NCI-H446 treated with DMSO at 0.1 percent for 48 hours (cell line): ENCODE measurements around the gene SERHL2.
"Not testable (repeated sequence)": the region's sequence is repeated elsewhere in the genome, so short reads cannot be mapped to it uniquely, and the experiment has no call there.

Experiments
- DNase-seq: peaks from one replicate; lab custom pipeline; 2025; lab: John Stamatoyannopoulos, UW

Gene SERHL2

DNA sequence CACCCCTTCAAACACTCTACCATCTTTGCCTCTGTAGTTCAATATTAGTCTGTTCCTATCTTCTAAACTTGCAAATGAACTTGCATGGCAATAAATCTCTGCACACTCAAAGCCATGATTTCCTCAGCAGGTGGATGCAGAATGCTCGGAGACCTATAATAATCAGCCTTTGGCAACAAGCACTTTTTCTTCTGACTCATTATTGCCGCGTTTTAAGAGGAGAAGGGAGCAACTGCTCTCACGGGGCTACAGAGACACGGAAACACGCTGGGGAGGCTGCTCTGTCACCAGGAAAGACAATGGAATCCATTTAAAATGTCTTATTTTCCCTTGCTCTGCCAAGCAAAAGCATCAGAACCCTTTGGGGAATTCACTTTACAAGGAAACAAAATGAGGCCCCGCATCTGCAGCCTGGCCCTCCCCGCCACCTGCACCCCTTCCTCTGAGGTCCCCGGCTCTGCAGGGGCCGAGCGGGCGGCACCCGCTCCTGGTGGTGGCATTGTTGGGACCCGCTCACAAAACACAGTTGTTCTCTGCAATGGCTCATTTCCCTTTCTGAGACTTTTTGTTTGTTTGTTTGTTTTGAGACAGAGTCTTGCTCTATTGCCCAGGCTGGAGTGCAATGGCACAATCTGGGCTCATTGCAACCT is 18.5 kb upstream of the SERHL2 start:
- DNase-seq: not testable (repeated sequence)

- DNase-seq: no peak
These were observed 17.6 kb upstream of the SERHL2 start for GRCh38 chr22:42536166-42536565.

- not testable (repeated sequence) for DNase-seq
These were observed 17.1 kb upstream of the SERHL2 start for GRCh38 chr22:42536634-42537033.

DNA sequence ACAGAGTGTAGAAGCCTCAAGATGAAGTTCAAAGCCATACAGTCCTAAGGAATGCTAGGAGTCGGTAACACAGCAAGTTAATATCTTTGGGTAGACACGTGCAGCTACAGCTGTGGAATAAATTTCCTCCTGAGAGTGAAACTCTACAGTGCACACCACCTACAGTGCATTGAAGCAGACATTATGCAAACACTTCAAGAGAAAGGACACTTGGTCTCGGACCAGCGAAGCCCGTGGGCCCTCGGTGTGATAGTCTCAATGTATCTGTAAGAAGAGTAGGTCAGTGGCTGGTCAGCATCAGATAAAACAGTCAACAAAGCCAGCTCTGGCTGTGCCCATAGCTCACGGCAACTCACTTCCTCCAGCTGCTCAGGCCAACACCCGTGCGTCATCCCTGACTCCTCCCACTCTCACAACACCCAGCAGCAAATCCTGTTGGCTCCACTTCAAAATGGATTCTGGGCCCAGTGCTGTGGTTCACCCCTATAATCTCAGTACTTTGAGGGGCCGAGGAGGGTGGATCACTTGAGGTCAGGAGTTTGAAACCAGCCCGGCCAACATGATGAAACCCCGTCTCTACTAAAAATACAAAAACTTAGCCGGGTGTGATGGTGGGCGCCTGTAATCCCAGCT is 16.4 kb upstream of the SERHL2 start:
- not testable (repeated sequence) for DNase-seq

- DNase-seq: not testable (repeated sequence)
These were observed 14.5 kb upstream of the SERHL2 start for GRCh38 chr22:42539236-42539771.

- no peak for DNase-seq
These were observed 9.1 kb upstream of the SERHL2 start for GRCh38 chr22:42544686-42545085.

- DNase-seq: no peak
These were observed 6.2 kb upstream of the SERHL2 start for GRCh38 chr22:42547562-42547961.

DNA sequence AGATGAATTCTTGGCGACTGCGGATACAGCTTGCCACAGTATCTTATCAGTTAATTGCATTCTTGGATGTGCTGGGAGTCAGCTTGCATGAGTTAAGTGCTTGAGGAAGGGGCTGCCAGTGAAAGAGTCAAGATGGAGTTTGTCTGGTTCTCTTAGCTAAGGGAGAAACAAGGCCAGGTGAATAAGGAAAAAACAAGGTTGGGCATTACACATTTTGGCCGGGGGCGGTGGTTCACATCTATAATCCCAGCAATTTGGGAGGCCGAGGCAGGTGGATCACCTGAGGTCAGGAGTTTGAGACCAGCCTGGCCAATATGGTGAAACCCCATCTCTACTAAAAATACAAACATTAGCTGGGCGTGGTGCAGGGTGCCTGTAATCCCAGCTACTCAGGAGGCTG is 5.6 kb upstream of the SERHL2 start:
- DNase-seq: not testable (repeated sequence)

GRCh38 chr22:42548597-42549330 is 5.0 kb upstream of the SERHL2 start:
- DNase-seq: no peak

DNA sequence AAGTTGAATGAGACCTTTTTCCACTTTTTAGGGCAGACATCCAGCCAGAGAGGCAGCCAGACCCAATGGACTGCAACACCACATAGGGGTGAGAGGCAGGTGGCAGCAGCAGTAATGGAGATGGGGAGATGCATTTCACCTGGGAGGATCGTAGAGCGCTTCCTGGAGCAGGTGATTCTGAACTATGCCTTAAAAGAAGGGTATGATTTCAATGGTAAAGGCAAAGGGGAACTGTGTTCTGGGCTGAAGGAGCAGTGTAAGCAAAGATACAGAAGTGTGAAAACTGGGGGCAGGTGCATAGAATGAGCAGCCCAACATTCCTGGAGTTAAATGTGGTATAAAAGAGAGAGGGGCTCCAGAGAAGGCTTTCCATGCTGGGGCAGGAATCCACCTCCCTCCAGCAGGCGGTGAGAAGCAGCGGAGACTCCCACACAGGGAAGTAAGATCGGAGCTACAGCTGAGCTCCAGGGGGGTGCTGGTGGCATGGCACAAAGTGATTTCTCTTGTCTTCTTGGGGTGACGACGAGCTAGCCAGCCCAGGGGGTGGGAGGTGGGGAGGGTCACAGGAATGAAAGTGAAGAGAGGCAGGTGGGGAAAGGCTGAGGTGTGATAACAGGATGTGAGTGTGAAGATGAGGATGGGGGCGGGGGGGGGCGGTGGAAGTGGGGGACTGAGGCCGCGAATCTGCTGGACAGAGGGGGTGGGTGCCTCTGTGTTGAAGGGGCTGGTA is 4.3 kb upstream of the SERHL2 start:
- DNase-seq: no peak

DNA sequence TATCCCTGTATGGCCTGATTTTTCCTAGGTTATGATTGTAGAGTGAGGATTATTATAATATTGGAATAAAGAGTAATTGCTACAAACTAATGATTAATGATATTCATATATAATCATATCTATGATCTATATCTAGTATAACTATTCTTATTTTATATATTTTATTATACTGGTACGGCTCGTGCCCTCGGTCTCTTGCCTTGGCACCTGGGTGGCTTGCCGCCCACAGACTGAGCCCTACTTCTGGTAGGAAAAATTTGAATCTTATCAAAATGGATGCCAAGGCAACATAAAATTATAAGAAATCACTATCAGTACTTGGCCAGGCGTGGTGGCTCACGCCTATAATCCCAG is 1.5 kb upstream of the SERHL2 start:
- DNase-seq: not testable (repeated sequence)

DNA sequence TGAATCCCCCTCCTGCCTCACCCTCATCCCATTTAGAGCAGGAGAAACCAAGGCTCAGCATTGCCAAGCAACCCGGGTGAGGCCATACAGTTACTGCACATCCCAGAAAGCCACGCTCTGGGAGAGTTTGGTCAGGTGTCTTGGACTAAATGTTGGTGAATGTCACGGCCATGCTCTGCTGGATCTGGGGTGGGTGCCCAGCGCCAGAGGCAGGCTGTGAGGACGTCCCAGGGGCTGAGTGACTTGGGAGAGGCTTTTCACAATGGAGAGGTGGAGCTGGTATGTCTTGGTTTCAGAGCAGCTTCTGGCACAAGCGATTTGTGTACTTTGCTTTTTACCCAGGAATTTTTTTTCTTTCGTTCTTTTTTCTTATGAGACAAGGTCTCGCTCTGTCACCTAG is 6.6 kb downstream of the SERHL2 start:
- no peak for DNase-seq

- DNase-seq: no peak
These were observed 7.0 kb downstream of the SERHL2 start for GRCh38 chr22:42560781-42561180.

GRCh38 chr22:42561856-42562255 is 8.1 kb downstream of the SERHL2 start:
- DNase-seq: no peak

GRCh38 chr22:42562279-42562678 is 8.5 kb downstream of the SERHL2 start:
- DNase-seq: no peak

DNA sequence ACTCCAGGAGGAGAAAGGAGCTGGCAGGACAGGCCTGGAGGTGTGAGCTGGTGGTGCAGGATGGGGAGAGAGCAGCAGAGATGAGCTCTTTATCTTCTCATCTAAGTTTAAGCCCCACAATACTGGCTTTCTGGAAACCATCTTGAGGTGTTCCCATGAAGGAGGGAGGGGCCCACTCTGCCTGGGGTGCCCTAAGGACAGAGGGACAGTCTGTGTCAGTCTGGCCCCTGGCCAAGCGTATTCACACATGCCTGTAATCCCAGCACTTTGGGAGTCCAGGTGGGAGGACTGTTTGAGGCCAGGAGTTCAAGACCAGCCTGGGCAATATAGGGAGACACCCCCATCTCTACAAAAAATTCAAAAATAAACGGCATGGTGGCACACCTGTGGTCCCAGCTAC is 8.9 kb downstream of the SERHL2 start:
- DNase-seq: no peak

DNA sequence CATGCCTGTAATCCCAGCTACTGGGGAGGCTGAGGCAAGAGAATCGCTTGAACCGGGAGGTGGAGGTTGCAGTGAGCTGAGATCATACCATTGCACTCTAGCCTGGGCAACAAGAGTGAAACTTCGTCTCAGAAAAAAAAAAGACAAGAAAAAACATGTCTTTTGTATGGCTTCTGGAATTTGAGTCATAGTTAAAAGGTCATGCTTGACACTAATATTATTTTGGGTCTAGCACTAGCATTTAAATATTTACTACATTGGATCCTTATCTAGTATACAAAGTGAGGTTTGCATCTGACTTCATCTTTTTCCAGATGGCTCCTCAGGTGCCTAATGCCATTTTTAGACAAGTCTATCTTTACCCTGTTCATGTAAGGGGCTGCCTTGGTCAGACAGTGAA is 10.2 kb downstream of the SERHL2 start:
- DNase-seq: not testable (repeated sequence)

DNA sequence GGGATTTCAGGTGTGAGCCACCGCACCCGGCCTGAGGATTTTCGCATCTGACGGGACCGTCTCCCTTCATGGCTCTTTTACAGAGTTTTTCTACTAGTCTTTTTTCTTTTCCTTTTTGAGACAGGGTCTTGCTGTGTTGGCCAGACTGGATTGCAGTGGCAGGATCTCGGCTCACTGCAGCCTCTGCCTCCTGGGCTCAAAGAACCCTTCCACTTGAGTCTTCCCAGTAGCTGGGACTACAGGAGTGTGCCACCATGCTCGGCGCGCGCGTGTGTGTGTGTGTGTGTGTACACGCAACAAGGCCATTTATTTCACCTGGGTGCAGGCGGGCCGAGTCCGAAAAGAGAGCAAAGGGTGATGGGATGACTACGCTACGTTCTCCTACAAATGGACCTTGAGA is 10.9 kb downstream of the SERHL2 start:
- no peak for DNase-seq

DNA sequence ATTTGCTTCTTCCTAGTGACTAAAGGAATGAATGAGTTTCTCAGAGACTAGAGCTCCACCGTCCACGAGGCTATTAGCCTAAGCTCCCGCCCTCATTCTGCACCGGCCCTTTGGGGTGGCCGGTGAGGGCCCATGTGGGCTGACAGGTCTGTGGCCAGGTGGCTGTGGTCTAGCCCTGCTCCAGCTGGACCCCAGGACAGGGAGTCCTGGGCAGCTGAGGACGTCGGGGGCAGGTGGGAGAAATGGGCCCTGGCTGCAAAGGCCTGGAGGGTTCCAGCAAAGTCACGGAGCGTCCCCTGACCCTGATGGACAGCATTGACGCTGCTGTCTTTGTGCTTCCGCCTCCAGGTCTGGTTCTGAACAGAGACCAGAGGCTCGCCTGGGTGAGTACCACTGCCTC is 12.2 kb downstream of the SERHL2 start:
- DNase-seq: no peak

GRCh38 chr22:42567950-42568349 is 14.2 kb downstream of the SERHL2 start:
- DNase-seq: not testable (repeated sequence)

GRCh38 chr22:42570580-42570979 is 16.8 kb downstream of the SERHL2 start:
- DNase-seq: not testable (repeated sequence)

GRCh38 chr22:42571068-42571467 is 17.3 kb downstream of the SERHL2 start:
- not testable (repeated sequence) for DNase-seq
